HG02798 (cell line): ENCODE data around the gene PPM1L.
A peak's percentile ranks its signal among the peaks of the same experiment; 100 is the strongest.

Source experiments
- ATAC-seq: cut with Tn5 transposase; IDR thresholded peaks from one replicate; pipeline ENCODE4 v1.9.1; 2021; ENCODE audit warnings: mild to moderate bottlenecking; ENCODE audit not compliant: unreplicated experiment, poor library complexity

PPM1L gene

DNA sequence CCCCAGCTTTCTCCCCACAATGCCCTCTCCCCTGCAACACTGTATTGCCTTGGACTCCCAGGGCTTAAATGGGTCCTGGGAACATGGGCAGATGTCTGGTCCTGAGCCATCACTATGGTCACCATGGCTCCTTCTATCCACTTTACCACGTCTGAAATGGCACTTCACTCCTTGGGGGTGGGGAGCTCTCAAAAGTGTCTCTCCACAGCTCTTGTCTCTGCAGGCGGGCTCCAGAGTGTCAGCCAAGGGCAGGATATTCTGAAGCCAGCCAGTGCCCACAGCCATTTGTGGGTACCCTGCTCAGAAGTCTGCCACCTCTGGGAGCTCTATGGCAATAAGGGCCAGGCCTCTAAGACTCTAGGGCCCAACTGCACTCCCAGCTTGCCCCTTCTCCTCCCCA is 163.9 kb downstream of the PPM1L start:
- ATAC-seq: no peak

DNA sequence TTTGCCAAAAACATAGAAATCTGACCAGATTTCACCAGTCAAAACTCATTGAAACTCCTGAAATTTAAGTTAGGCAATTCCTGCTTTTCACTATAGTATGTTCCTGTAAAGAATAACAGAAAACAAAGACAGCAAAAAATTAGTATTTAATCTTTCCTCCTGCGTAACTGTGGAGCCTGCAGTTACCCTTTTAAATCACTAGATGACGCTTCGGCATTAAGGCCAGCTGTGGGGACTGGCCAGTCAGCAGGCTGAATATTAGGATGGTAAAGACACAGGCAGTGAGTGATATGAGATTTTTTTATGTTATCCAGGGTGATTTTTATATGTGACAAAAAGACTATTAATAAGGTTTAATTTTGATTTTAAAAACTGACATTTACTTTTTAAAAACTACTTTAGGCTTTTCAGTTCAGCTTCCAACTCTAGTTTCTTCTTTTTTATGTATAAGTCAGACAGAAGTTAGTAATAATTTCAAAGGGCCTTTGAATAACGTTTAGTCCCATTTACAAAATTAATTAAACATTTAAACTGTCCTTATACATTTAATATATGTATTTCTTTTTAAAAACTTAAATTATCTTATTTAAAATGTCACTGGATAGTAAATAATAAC is 165.1 kb downstream of the PPM1L start:
- ATAC-seq: peak; percentile 87

GRCh38 chr3:160924776-160925175 is 168.7 kb downstream of the PPM1L start:
- no peak for ATAC-seq

- ATAC-seq: no peak
Observed at GRCh38 chr3:160927620-160928019, 171.6 kb downstream of the PPM1L start.

DNA sequence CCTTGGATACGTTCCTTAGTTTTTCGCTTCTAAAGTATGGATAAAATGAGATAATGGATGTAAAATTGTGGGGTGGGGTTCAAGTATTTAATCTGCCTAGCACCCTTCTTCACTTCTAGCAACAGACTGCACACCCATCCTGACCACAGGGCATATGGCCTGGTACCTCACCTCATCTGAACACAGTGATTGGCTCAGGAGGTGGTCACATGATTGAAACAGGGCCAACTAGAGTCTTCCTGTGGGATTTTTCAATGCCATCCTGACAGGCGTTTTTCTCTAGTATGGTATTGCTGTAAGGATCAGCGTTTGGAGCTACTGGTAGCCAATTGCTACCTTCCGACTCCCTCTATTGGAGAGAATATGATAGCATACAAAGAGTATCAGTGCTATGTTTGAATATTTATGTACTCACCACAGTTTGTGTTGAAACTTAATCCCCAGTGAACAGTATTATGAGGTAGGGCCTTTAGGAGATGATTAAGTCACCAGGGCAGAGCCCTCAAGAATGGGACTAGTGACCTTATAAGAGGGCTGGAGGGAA is 172.2 kb downstream of the PPM1L start:
- no peak for ATAC-seq

- ATAC-seq: no peak
Observed at GRCh38 chr3:160929595-160929994, 173.6 kb downstream of the PPM1L start.

DNA sequence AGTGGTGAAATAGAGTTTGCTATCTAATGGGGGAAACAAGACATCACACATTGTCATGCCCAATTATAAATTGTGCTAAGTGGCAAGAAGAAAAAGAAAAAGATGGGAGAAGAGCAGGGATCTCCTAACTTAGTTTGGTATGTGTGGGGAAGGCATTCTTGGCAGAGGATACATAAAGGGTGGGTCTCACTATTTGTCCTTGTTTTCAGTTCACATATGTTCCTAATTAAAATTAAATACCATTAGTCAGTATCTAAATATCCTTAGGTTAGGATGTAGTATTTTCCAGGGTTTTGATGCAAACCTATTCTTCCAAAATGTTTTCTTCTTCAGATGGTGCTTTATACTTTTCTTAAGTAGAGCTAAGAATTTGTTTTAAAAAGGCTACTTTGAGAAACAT is 175.4 kb downstream of the PPM1L start:
- no peak for ATAC-seq

DNA sequence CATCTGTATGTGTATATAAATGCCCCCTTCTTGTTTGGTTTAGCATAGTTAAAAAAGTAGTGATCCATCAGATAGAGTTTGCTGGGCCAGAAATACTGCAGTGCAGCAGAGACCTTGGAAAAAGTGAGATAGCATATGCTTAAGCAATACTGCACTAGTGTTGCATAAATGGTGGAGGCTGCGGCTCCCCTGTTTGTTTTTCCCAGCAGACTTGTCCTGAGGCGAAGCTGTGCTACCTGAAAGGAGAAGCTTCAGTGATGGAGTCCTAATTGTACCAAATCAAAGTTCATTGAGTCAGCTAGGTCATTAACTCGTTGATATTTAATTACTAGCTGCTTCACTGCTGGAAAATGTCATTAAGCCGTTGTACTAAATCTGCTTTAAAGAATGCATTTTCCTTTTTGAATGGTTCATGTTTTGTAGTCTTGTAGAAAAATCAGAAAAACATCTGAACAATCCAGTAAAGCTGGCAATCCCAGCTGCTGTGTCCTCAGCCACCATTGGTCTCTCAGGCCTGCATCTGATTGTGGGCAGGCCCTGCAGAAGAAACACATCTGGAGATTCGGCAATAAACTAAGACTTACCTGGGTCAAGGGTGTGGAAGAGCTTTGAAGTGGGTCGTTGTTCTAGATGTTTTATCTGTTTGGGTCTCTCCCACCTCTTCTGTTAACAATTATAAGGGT is 179.5 kb downstream of the PPM1L start:
- no peak for ATAC-seq

GRCh38 chr3:160941885-160942494 is 186.0 kb downstream of the PPM1L start:
- ATAC-seq: peak; percentile 95

DNA sequence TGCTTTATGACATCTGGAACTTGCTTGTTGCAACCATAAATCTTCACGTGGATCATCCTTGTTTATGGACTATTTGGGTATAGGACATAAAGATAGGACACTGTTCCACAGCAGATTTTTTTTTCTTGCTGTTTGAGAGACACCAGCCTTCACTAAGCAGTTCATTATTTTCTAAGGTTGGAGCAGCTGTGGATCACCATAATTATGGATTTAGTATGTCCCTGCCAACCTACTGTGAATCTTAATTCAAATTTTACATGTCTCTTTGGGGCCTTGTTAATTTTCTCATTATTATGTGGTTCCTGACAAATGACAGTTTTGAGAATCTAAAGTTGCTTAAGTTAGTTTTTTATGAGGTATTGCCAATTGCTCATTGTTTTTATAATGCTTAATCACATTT is 188.0 kb downstream of the PPM1L start:
- ATAC-seq: no peak

GRCh38 chr3:160945336-160945735 is 189.3 kb downstream of the PPM1L start:
- no peak for ATAC-seq

GRCh38 chr3:160948273-160948672 is 192.2 kb downstream of the PPM1L start:
- no peak for ATAC-seq

DNA sequence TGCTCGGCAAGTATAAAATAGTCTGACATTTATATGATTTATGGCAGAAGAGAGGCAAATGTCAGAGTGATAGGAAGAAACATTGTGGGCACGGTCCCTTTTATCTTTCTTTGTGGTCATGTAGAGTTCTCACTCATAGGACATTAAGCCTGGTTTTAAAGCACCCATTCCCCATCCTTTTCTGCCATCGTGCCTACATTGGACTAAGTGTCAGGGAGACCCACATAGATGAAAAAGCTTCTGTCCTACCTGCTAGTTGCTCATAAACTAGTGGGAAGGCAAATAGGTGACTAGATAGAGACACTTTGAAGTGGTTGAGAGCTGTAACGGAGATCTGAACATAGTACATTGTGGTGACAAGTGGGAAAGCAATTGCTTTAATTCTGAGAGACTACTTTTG is 193.4 kb downstream of the PPM1L start:
- no peak for ATAC-seq

GRCh38 chr3:160950542-160950941 is 194.5 kb downstream of the PPM1L start:
- ATAC-seq: no peak

- ATAC-seq: no peak
Observed at GRCh38 chr3:160950954-160951353, 194.9 kb downstream of the PPM1L start.

DNA sequence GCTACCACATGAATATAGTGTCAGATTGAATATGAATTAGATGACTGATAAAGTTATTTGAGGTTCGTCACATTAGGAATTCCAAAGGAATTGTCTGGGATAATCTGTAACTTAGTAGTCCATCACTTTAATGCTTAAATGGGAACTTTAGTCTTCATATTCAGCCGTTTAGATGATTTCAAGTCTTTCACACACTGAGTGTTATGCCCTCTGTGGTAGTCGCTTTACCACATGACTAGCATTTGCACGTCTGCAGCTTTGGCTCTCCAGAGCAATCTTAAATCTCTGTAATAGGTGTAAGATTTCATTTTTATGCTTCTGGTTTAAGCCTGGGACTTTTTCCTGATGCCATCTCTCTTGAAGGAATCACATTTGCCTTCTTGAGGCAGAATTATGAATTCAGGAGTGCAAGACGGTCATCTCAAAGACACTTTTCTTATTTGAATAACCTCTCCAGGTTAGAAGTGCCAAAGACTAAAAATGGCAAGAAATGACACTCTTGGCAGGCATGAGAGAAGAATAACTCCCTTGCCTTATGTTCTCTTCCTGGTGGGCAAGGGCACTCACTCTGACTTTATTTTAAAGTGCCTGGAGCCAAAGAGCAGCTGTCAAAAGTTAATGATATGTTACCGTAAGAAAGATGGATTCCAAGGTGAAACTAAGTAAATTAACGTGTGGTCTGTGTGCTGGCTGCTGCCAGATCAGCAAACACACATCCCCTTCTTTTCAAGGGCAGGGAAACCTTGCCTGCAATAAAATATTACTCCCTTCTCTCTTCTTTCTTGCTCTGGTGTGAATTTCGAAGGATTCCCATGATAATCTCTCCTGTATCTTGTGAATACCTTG is 195.8 kb downstream of the PPM1L start:
- ATAC-seq: no peak

DNA sequence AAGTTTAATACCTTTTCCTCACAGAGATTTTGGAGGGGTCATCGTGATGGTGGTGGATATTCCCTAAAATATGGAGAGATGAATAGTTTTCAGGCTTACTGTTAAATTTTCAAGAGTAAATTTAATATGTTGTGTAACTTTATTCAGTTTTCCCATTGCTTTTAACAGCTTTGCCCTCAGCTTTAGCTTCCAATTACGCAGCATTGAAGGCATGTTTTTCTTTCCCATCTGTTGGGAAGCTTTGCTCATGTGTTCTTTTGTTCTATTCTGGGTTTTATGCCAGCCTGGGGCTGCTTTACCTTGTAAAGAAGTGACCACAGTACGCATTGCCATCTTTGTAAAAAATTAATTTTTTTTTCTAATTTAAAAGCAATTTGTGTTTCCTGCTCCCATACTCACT is 197.7 kb downstream of the PPM1L start:
- no peak for ATAC-seq

DNA sequence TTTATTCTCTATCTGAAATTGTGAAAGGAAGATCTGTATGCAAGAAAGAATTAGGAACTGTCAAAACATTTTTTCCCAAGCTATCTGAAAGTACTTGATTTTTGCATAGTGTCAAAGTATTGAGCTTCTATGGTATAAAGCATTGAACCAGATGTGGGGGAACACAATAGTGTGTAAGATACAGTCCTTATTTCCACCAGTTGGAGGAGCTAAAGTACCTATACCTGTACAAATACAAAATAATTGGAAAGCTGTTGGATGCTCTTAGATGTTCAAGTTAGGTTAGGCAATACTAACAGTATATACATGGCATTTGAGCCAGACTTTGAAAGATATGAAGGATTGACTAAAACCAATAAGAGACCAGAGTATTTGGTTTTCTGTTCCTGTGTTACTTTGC is 200.8 kb downstream of the PPM1L start:
- peak; percentile 83 for ATAC-seq

- no peak for ATAC-seq
Observed at GRCh38 chr3:160960568-160960967, 204.5 kb downstream of the PPM1L start.

DNA sequence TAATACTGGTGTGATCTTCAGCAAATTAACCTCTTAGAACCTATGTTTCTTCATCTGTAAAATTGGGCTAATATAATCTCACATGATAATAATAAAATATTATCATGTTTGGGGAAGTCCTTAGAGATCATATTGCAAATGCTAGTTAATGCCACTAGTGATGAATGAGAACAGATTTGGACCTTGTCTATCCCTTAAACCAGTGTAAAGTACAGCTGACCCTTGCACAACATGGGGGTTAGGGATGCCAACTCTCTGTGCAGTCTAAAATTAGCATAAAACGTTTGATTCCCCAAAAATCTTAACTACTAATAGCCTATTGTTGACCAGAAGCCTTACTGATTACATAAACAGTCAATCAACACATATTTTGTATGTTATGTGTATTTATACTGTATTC is 207.9 kb downstream of the PPM1L start:
- no peak for ATAC-seq

DNA sequence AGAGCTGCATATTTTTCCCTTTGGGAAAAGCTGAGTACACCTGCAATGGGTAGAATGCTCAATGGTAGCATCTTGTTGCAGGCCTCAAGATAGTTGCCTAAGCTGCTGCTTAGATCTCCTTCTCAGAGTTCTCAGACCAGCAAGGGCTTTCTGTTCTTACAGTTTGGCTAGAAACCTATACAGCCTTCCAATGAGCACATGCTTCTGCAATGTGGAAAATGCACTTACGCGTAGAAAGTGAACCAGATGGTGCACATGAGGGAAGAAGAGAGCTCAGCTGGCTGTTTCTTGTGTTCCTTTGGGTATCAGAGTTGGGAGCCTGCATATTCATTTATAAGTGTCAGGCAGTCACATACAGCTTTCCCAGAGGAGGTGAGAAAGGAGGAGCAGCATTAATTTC is 212.7 kb downstream of the PPM1L start:
- no peak for ATAC-seq
